IPS-20b (cell line): ENCODE measurements around the gene LRRC74B.
"Not testable (repeated sequence)": the region's sequence is repeated elsewhere in the genome, so short reads cannot be mapped to it uniquely, and the experiment has no call there.

Source experiments
- H3K27ac ChIP-seq: one replicate; pipeline ENCODE4 v1.5.1; 2013; ENCODE audit warnings: low read length
- H3K27me3 ChIP-seq: 2 replicates; pipeline ENCODE4 v1.6.1; 2013; ENCODE audit warnings: mild to moderate bottlenecking, low read length, inconsistent platforms; ENCODE audit not compliant: insufficient read depth
- H3K36me3 ChIP-seq: 2 replicates; pipeline ENCODE4 v1.6.1; 2013; ENCODE audit warnings: low read depth, mild to moderate bottlenecking, inconsistent platforms, low read length, moderate library complexity; ENCODE audit not compliant: insufficient read depth
- H3K4me1 ChIP-seq: 2 replicates; pipeline ENCODE4 v1.6.1; 2013; ENCODE audit warnings: mild to moderate bottlenecking, control low read depth, inconsistent platforms, low read length, moderate library complexity; ENCODE audit not compliant: insufficient read depth
- H3K4me3 ChIP-seq: 2 replicates; pipeline ENCODE4 v1.5.1; 2013; ENCODE audit warnings: mild to moderate bottlenecking, low read length, inconsistent platforms
- H3K9ac ChIP-seq: 2 replicates; pipeline ENCODE4 v1.6.1; 2013; ENCODE audit warnings: low read depth, mild to moderate bottlenecking, inconsistent platforms, low read length, moderate library complexity
- H3K9me3 ChIP-seq: 2 replicates; pipeline ENCODE4 v1.6.1; 2013; ENCODE audit warnings: mild to moderate bottlenecking, low read depth, low read length, inconsistent platforms; ENCODE audit not compliant: insufficient read depth

LRRC74B gene

GRCh38 chr22:21079493-21079892, 33.7 kb downstream of the LRRC74B start:
- H3K9ac ChIP-seq = no peak overlapping the region
- H3K27ac ChIP-seq = no peak overlapping the region
- H3K27me3 ChIP-seq = no peaks in the 10 kb centered on the region
- no peak overlapping the region for H3K4me3 ChIP-seq
- H3K9me3 ChIP-seq = no peaks in the 10 kb centered on the region
- no peaks in the 10 kb centered on the region for H3K36me3 ChIP-seq
- no peaks in the 10 kb centered on the region for H3K4me1 ChIP-seq

- Histone ChIP-seq H3K4me3 (no peak overlapping the region), H3K4me1 (no peaks in the 10 kb centered on the region)
Measured at GRCh38 chr22:21080435-21081137, 34.8 kb downstream of the LRRC74B start.

GRCh38 chr22:21082248-21082647, 36.5 kb downstream of the LRRC74B start:
- no peak overlapping the region for H3K4me3 ChIP-seq
- no peak overlapping the region for H3K9ac ChIP-seq
- H3K4me1 ChIP-seq = no peaks in the 10 kb centered on the region
- no peak overlapping the region for H3K27ac ChIP-seq
- H3K27me3 ChIP-seq = no peaks in the 10 kb centered on the region
- H3K36me3 ChIP-seq = no peaks in the 10 kb centered on the region
- no peaks in the 10 kb centered on the region for H3K9me3 ChIP-seq

More at GRCh38 chr22:21080435-21081137, 34.8 kb downstream of the LRRC74B start:
- no peak overlapping the region for H3K9ac ChIP-seq
- H3K9me3 ChIP-seq = no peaks in the 10 kb centered on the region
- H3K36me3 ChIP-seq = no peaks in the 10 kb centered on the region
- no peaks in the 10 kb centered on the region for H3K27me3 ChIP-seq
- H3K27ac ChIP-seq = no peak overlapping the region

GRCh38 chr22:21087119-21087518, 41.4 kb downstream of the LRRC74B start:
- Histone ChIP-seq H3K4me3 (no peak overlapping the region), H3K4me1 (no peaks in the 10 kb centered on the region), H3K36me3 (no peaks in the 10 kb centered on the region), H3K27ac (no peak overlapping the region), H3K9me3 (no peaks in the 10 kb centered on the region), H3K27me3 (no peaks in the 10 kb centered on the region), H3K9ac (no peak overlapping the region)

- H3K27ac ChIP-seq, H3K4me1 ChIP-seq, H3K36me3 ChIP-seq, H3K4me3 ChIP-seq, H3K9me3 ChIP-seq, H3K27me3 ChIP-seq, H3K9ac ChIP-seq: not testable (repeated sequence)
Measured at GRCh38 chr22:21087926-21088325, 42.2 kb downstream of the LRRC74B start.

GRCh38 chr22:21091220-21091619, 45.5 kb downstream of the LRRC74B start:
- not testable (repeated sequence) for H3K27me3 ChIP-seq, H3K4me3 ChIP-seq, H3K27ac ChIP-seq, H3K4me1 ChIP-seq, H3K36me3 ChIP-seq, H3K9ac ChIP-seq, H3K9me3 ChIP-seq

- Histone ChIP-seq H3K4me3 (no peak overlapping the region), H3K4me1 (no peaks in the 10 kb centered on the region), H3K9me3 (no peaks in the 10 kb centered on the region), H3K27me3 (no peaks in the 10 kb centered on the region), H3K9ac (no peak overlapping the region), H3K27ac (no peak overlapping the region), H3K36me3 (no peaks in the 10 kb centered on the region)
Measured at GRCh38 chr22:21092797-21093554, 47.2 kb downstream of the LRRC74B start.

GRCh38 chr22:21093555-21094137, 47.9 kb downstream of the LRRC74B start:
- not testable (repeated sequence) for H3K36me3 ChIP-seq, H3K27me3 ChIP-seq, H3K9me3 ChIP-seq, H3K4me1 ChIP-seq, H3K27ac ChIP-seq, H3K4me3 ChIP-seq, H3K9ac ChIP-seq

GRCh38 chr22:21094911-21095772, 49.4 kb downstream of the LRRC74B start:
- Histone ChIP-seq H3K9me3 (no peaks in the 10 kb centered on the region), H3K4me3 (no peak overlapping the region), H3K4me1 (no peaks in the 10 kb centered on the region), H3K27me3 (no peaks in the 10 kb centered on the region; the same call in 1 of the 2 replicates), H3K9ac (no peak overlapping the region), H3K36me3 (no peaks in the 10 kb centered on the region), H3K27ac (no peak overlapping the region)

GRCh38 chr22:21095773-21096107, 50.0 kb downstream of the LRRC74B start:
- Histone ChIP-seq H3K27ac (no peak overlapping the region), H3K9ac (no peak overlapping the region), H3K9me3 (no peaks in the 10 kb centered on the region), H3K4me1 (no peaks in the 10 kb centered on the region), H3K4me3 (no peak overlapping the region), H3K36me3 (no peaks in the 10 kb centered on the region), H3K27me3 (no peaks in the 10 kb centered on the region; the same call in 1 of the 2 replicates)

- H3K9me3 ChIP-seq, H3K27ac ChIP-seq, H3K27me3 ChIP-seq, H3K36me3 ChIP-seq, H3K4me1 ChIP-seq, H3K9ac ChIP-seq, H3K4me3 ChIP-seq: not testable (repeated sequence)
Measured at GRCh38 chr22:21096878-21097277, 51.1 kb downstream of the LRRC74B start.
